ENCODE measurements around the gene SLC5A10. TPM values are rescaled to one million over a fixed set of nuclear protein-coding genes. Genes with fewer than 3 reads are reported as not detected.
"Not testable (repeated sequence)": the region's sequence is repeated elsewhere in the genome, so short reads cannot be mapped to it uniquely, and the experiment has no call there.

The SLC5A10 gene
- polyA plus RNA-seq, 1 donor (not counting 4 experiments of a cell fraction or from before 2014, with no cell fraction given), result not detected

DNA sequence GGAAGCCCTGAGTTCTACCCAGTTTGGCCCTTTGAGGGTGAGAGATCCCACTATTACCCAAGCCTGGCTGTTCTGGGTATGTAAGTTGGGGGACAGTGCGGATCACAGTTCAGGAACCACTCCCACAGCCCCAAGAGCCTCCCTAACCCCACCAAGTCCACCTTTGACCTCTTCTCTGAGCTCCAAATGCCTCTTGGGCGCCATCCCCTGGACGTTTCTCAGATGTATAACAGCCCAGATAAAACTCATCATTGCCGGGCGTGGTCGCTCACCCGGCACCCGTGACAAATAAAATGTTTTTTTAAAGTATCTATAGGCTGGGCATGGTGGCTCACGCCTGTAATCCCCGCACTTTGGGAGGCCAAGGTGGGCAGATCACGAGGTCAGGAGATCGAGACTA, 103.5 kb downstream of the SLC5A10 start:
- FAIRE-seq, result not testable (repeated sequence)

DNA sequence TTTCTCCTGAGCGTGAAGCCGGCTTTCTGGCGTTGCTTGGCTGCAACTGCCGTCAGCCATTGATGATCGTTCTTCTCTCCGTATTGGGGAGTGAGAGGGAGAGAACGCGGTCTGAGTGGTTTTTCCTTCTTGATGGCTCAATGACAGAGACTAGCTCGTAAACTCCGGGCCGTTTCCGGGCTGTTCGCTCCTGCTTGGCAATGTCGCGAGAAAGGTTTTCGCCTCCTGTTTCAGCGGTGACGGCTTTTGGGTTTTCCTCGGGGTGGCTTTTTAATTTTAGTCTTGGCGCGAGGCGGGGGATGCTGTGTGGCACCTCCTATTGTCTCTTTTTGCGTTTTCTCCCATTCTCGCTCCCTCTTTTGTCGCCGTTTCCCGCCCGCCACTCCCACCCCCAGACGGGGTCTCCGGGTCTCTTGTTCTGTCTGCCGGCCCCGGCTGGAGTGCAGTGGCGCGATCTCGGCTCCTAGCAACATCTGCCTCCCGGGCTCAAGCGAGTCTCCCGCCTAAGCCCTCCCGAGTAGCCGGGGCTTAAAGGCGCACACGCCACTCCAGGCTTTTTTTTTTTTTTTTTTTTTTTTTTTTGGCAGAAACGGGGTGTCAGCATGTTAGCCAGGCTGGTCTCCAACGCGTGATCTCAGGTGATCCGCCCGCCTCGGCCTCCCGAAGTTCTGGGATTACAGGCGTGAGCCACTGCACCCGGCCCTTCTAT, 110.2 kb downstream of the SLC5A10 start:
- H3K9me1 ChIP-seq (ENCODE audit: control insufficient read depth, extremely low read depth, insufficient read depth, low read length); H3K27me3 ChIP-seq (ENCODE audit: control insufficient read depth, extremely low read depth, insufficient read depth, low read length); H3K9me3 ChIP-seq (ENCODE audit: control insufficient read depth, low read depth, low read length); H3K79me2 ChIP-seq (ENCODE audit: control insufficient read depth, insufficient read depth, low read length); H3K4me1 ChIP-seq (ENCODE audit: control insufficient read depth, extremely low read depth, insufficient read depth, low read length); H3K9ac ChIP-seq (ENCODE audit: control insufficient read depth, extremely low read depth, insufficient read depth, low read length); H3K4me3 ChIP-seq (ENCODE audit: control insufficient read depth in 2 of 3, extremely low read depth in 1 of 3, insufficient read depth in 2 of 3, low read depth in 1 of 3, low read length in 3 of 3); H2AFZ ChIP-seq (ENCODE audit: control insufficient read depth, low read length); FAIRE-seq; H4K20me1 ChIP-seq (ENCODE audit: control insufficient read depth, extremely low read depth, insufficient read depth, low read length); dilution Hi-C loops (cut with MboI; ENCODE audit: extremely low pct_ligation_motif_present, low sequenced_read_pairs); DNase-seq (ENCODE audit: low read depth, low spot score); H3K4me2 ChIP-seq (ENCODE audit: control insufficient read depth, extremely low read depth, insufficient read depth, low read depth, low read length); H3K27ac ChIP-seq (ENCODE audit: control insufficient read depth, insufficient read depth, low read length); H3K36me3 ChIP-seq (ENCODE audit: control insufficient read depth in 2 of 2, extremely low read depth in 1 of 2, insufficient read depth in 2 of 2, low read length in 2 of 2): not testable (repeated sequence)

More for the DNA sequence above, 103.5 kb downstream of the SLC5A10 start:
- H3K27me3 ChIP-seq (ENCODE audit: control insufficient read depth, extremely low read depth, insufficient read depth, low read length); H3K4me1 ChIP-seq (ENCODE audit: control insufficient read depth, extremely low read depth, insufficient read depth, low read length); H3K79me2 ChIP-seq (ENCODE audit: control insufficient read depth, insufficient read depth, low read length); H3K36me3 ChIP-seq (ENCODE audit: control insufficient read depth in 2 of 2, extremely low read depth in 1 of 2, insufficient read depth in 2 of 2, low read length in 2 of 2); H2AFZ ChIP-seq (ENCODE audit: control insufficient read depth, low read length); H3K4me3 ChIP-seq (ENCODE audit: control insufficient read depth in 2 of 3, extremely low read depth in 1 of 3, insufficient read depth in 2 of 3, low read depth in 1 of 3, low read length in 3 of 3); dilution Hi-C loops (cut with MboI; ENCODE audit: extremely low pct_ligation_motif_present, low sequenced_read_pairs); H4K20me1 ChIP-seq (ENCODE audit: control insufficient read depth, extremely low read depth, insufficient read depth, low read length); H3K4me2 ChIP-seq (ENCODE audit: control insufficient read depth, extremely low read depth, insufficient read depth, low read depth, low read length); H3K9ac ChIP-seq (ENCODE audit: control insufficient read depth, extremely low read depth, insufficient read depth, low read length); H3K9me1 ChIP-seq (ENCODE audit: control insufficient read depth, extremely low read depth, insufficient read depth, low read length); DNase-seq (ENCODE audit: low read depth, low spot score); H3K9me3 ChIP-seq (ENCODE audit: control insufficient read depth, low read depth, low read length); H3K27ac ChIP-seq (ENCODE audit: control insufficient read depth, insufficient read depth, low read length): not testable (repeated sequence)

DNA sequence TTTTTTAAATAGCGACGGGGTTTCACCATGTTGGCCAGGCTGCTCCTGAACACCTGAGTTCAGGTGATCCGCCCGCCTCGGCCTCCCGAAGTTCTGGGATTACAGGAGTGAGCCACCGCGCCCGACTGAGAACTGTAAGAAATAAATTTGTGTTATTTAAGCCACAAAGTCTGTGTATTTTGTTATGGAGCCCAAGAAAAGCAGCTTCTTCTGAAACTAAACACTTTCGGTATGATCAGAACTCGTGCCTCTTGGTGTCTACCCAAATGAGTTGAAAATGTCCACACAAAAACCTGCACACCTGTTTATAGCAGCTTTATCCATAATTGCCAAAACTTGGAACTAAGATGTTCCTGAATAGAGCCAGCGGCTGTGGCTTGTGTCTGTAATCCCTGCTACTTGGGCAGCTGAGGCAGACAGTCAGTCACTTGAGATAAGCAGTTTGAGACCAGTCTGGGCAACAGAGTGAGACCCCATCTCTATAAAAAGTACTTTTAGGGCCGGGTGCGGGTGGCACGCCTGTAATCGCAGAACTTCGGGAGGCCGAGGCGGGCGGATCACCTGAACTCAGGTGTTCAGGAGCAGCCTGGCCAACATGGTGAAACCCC, 110.9 kb downstream of the SLC5A10 start:
- H3K9me1 ChIP-seq (ENCODE audit: control insufficient read depth, extremely low read depth, insufficient read depth, low read length); H3K4me3 ChIP-seq (ENCODE audit: control insufficient read depth in 2 of 3, extremely low read depth in 1 of 3, insufficient read depth in 2 of 3, low read depth in 1 of 3, low read length in 3 of 3); H3K4me2 ChIP-seq (ENCODE audit: control insufficient read depth, extremely low read depth, insufficient read depth, low read depth, low read length); H3K36me3 ChIP-seq (ENCODE audit: control insufficient read depth in 2 of 2, extremely low read depth in 1 of 2, insufficient read depth in 2 of 2, low read length in 2 of 2); FAIRE-seq; H2AFZ ChIP-seq (ENCODE audit: control insufficient read depth, low read length); H3K9me3 ChIP-seq (ENCODE audit: control insufficient read depth, low read depth, low read length); H3K79me2 ChIP-seq (ENCODE audit: control insufficient read depth, insufficient read depth, low read length); dilution Hi-C loops (cut with MboI; ENCODE audit: extremely low pct_ligation_motif_present, low sequenced_read_pairs); H3K27ac ChIP-seq (ENCODE audit: control insufficient read depth, insufficient read depth, low read length); DNase-seq (ENCODE audit: low read depth, low spot score); H3K27me3 ChIP-seq (ENCODE audit: control insufficient read depth, extremely low read depth, insufficient read depth, low read length); H3K9ac ChIP-seq (ENCODE audit: control insufficient read depth, extremely low read depth, insufficient read depth, low read length); H4K20me1 ChIP-seq (ENCODE audit: control insufficient read depth, extremely low read depth, insufficient read depth, low read length); H3K4me1 ChIP-seq (ENCODE audit: control insufficient read depth, extremely low read depth, insufficient read depth, low read length): not testable (repeated sequence)

DNA sequence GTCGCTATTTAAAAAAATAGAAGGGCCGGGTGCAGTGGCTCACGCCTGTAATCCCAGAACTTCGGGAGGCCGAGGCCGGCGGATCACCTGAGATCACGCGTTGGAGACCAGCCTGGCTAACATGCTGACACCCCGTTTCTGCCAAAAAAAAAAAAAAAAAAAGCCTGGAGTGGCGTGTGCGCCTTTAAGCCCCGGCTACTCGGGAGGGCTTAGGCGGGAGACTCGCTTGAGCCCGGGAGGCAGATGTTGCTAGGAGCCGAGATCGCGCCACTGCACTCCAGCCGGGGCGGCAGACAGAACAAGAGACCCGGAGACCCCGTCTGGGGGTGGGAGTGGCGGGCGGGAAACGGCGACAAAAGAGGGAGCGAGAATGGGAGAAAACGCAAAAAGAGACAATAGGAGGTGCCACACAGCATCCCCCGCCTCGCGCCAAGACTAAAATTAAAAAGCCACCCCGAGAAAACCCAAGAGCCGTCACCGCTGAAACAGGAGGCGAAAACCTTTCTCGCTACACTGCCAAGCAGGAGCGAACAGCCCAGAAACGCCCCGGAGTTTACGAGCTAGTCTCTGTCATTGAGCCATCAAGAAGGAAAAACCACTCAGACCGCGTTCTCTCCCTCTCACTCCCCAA, 111.5 kb downstream of the SLC5A10 start:
- H3K9me3 ChIP-seq (ENCODE audit: control insufficient read depth, low read depth, low read length); H3K4me2 ChIP-seq (ENCODE audit: control insufficient read depth, extremely low read depth, insufficient read depth, low read depth, low read length); DNase-seq (ENCODE audit: low read depth, low spot score); H3K27ac ChIP-seq (ENCODE audit: control insufficient read depth, insufficient read depth, low read length); H3K9ac ChIP-seq (ENCODE audit: control insufficient read depth, extremely low read depth, insufficient read depth, low read length); H3K9me1 ChIP-seq (ENCODE audit: control insufficient read depth, extremely low read depth, insufficient read depth, low read length); H3K4me1 ChIP-seq (ENCODE audit: control insufficient read depth, extremely low read depth, insufficient read depth, low read length); H3K36me3 ChIP-seq (ENCODE audit: control insufficient read depth in 2 of 2, extremely low read depth in 1 of 2, insufficient read depth in 2 of 2, low read length in 2 of 2); dilution Hi-C loops (cut with MboI; ENCODE audit: extremely low pct_ligation_motif_present, low sequenced_read_pairs); FAIRE-seq; H3K4me3 ChIP-seq (ENCODE audit: control insufficient read depth in 2 of 3, extremely low read depth in 1 of 3, insufficient read depth in 2 of 3, low read depth in 1 of 3, low read length in 3 of 3); H2AFZ ChIP-seq (ENCODE audit: control insufficient read depth, low read length); H3K79me2 ChIP-seq (ENCODE audit: control insufficient read depth, insufficient read depth, low read length); H4K20me1 ChIP-seq (ENCODE audit: control insufficient read depth, extremely low read depth, insufficient read depth, low read length); H3K27me3 ChIP-seq (ENCODE audit: control insufficient read depth, extremely low read depth, insufficient read depth, low read length): not testable (repeated sequence)

DNA sequence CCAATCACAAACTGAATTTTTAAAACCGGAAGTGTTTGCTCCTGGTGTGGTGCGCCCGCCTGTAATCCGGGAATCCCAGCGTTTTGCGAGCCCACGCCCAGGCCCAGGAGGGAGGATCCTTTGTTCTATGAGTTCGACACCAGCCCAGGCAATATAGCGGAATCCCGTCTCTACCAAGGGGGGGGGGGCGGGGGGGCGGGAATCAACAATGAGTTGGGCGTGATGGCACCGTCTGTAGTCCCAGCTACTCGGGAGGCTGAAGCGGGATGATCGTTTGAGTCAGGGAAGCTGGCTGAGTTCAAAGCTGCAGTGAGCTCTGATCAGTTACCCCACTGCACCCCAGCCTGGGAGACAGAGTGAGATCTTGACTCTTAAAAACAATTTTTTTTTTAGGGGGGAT, 112.4 kb downstream of the SLC5A10 start:
- H3K36me3 ChIP-seq (ENCODE audit: control insufficient read depth in 2 of 2, extremely low read depth in 1 of 2, insufficient read depth in 2 of 2, low read length in 2 of 2); H4K20me1 ChIP-seq (ENCODE audit: control insufficient read depth, extremely low read depth, insufficient read depth, low read length); H3K4me1 ChIP-seq (ENCODE audit: control insufficient read depth, extremely low read depth, insufficient read depth, low read length); H3K9ac ChIP-seq (ENCODE audit: control insufficient read depth, extremely low read depth, insufficient read depth, low read length); H3K79me2 ChIP-seq (ENCODE audit: control insufficient read depth, insufficient read depth, low read length); H3K4me3 ChIP-seq (ENCODE audit: control insufficient read depth in 2 of 3, extremely low read depth in 1 of 3, insufficient read depth in 2 of 3, low read depth in 1 of 3, low read length in 3 of 3); FAIRE-seq; H3K27me3 ChIP-seq (ENCODE audit: control insufficient read depth, extremely low read depth, insufficient read depth, low read length); H3K4me2 ChIP-seq (ENCODE audit: control insufficient read depth, extremely low read depth, insufficient read depth, low read depth, low read length); dilution Hi-C loops (cut with MboI; ENCODE audit: extremely low pct_ligation_motif_present, low sequenced_read_pairs); DNase-seq (ENCODE audit: low read depth, low spot score); H2AFZ ChIP-seq (ENCODE audit: control insufficient read depth, low read length); H3K9me1 ChIP-seq (ENCODE audit: control insufficient read depth, extremely low read depth, insufficient read depth, low read length); H3K9me3 ChIP-seq (ENCODE audit: control insufficient read depth, low read depth, low read length); H3K27ac ChIP-seq (ENCODE audit: control insufficient read depth, insufficient read depth, low read length): not testable (repeated sequence)

Measured in keratinocyte (primary cell).